DND-41 (cell line): ENCODE measurements around the gene NT5C1B.

Experiments
- EZH2 ChIP-seq: IDR thresholded peaks from 3 replicates; pipeline ENCODE4 v1.6.1; 2012; ENCODE audit warnings: borderline replicate concordance, low read depth, mild to moderate bottlenecking, moderate library complexity, low read length, inconsistent platforms; ENCODE audit not compliant: severe bottlenecking
- TF ChIP-seq, protein P1 (sequence below): IDR thresholded peaks from 2 replicates; pipeline ENCODE4 v1.5.1; 2012; ENCODE audit warnings: borderline replicate concordance, low read length, moderate library complexity, mild to moderate bottlenecking; ENCODE audit not compliant: poor library complexity, severe bottlenecking; ENCODE audit errors: extremely low read depth

DNA sequence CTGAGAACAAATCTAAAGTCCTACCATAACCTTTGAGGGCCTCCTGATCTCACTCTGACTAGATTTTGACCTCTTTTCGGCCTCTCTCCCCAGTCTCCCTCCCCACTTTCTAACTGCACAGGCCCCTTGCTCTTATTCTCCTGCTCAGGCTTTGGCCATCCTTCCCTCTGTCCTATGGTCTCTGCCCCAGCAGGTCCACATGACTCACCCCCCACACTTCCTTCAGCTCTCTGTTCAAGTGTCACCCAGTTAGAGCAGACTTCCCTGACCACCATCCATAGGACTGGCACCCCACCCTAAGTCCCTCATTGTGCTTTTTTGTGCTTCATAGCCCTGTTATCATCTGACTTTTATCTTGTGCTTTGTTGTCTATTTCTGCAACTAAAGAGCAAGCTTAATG is 41.2 kb upstream of the NT5C1B start:
- TF ChIP-seq, protein P1, sequence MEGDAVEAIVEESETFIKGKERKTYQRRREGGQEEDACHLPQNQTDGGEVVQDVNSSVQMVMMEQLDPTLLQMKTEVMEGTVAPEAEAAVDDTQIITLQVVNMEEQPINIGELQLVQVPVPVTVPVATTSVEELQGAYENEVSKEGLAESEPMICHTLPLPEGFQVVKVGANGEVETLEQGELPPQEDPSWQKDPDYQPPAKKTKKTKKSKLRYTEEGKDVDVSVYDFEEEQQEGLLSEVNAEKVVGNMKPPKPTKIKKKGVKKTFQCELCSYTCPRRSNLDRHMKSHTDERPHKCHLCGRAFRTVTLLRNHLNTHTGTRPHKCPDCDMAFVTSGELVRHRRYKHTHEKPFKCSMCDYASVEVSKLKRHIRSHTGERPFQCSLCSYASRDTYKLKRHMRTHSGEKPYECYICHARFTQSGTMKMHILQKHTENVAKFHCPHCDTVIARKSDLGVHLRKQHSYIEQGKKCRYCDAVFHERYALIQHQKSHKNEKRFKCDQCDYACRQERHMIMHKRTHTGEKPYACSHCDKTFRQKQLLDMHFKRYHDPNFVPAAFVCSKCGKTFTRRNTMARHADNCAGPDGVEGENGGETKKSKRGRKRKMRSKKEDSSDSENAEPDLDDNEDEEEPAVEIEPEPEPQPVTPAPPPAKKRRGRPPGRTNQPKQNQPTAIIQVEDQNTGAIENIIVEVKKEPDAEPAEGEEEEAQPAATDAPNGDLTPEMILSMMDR = no peak
- no peak for TF ChIP-seq EZH2
